Measurements from ENCODE around the gene C22orf23. TPM values are rescaled to one million over a fixed set of nuclear protein-coding genes. Genes with fewer than 3 reads are reported as not detected.

The C22orf23 gene
- total RNA-seq, 1 donor from 2014 or later: 1.2 TPM

DNA sequence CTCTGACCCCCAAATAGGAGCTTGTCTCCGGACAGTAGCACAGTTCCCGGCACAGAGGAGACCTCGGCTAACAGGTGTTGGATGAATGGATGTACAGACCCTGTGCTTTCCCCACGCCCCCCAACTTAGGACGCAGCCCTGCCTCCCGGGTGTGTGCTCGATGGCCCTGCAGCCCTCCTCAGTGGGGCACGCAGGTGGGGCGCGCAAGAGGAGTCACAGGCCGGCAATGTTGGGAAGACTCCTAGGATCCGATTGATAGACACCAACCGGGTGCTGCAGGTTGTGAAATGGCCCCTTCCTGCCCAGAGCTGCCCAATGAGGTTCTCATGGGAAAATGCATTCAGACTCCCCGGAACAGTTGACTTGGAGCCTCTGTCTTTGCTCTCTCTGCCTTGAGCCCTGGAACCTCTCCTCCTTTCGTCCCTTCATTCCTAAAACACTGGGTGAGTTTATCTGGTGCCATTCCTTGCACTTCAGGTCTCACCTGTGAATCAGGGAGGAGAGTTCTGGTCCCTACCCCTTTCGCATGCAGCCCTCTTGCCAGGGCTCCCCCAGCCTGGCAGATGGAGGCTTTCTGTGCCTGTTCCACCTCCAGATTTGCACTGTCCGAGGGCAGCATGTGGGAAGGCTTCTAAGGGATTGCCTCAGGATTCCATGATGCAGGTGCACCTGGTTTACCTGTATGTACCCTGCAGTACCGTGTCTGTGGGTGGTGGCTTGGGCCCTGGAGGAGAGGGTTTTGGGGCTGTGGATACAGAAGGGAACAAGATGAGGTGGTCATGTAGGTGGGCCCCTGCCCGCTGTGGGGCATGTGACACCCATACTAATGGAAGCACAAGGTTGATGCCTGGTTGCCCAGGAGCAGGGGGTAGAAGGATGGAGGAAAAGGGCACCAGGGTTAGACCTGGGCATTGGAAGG lies 46.1 kb downstream of the C22orf23 start:
- DNase-seq (ENCODE audit: low spot score in 2 of 2) (peak in 1 of 2 donors; percentile 41), FAIRE-seq (no peak)

DNA sequence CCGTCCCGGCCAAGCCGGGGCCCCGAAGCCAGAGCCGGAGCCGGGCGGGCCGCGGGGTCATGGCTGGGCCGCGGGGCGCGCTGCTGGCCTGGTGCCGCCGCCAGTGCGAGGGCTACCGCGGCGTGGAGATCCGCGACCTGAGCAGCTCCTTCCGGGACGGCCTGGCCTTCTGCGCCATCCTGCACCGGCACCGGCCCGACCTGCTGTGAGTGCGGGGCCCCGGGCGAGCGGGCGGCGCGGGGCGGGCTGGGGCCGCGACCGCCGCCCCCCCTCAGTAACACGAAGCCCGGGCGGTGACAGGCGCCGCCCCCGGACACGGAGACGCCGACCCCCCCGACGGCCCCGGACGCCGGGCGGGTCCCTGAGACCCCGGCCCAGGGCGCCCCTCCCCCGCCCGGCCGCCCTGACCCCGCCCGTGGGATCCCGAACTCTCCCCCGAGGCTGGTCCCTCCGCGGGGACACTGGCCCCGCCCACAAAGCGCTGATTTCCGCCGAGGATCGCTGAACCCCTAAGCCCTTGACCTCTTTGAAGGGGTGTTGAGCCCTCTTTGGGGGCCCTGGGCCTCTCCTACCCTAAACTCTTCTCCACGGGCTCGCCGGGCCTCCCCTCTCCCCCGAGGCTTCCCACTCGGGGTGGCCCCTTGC lies 46.9 kb downstream of the C22orf23 start:
- FAIRE-seq (no peak), DNase-seq (ENCODE audit: low spot score in 2 of 2) (no peak)

DNA sequence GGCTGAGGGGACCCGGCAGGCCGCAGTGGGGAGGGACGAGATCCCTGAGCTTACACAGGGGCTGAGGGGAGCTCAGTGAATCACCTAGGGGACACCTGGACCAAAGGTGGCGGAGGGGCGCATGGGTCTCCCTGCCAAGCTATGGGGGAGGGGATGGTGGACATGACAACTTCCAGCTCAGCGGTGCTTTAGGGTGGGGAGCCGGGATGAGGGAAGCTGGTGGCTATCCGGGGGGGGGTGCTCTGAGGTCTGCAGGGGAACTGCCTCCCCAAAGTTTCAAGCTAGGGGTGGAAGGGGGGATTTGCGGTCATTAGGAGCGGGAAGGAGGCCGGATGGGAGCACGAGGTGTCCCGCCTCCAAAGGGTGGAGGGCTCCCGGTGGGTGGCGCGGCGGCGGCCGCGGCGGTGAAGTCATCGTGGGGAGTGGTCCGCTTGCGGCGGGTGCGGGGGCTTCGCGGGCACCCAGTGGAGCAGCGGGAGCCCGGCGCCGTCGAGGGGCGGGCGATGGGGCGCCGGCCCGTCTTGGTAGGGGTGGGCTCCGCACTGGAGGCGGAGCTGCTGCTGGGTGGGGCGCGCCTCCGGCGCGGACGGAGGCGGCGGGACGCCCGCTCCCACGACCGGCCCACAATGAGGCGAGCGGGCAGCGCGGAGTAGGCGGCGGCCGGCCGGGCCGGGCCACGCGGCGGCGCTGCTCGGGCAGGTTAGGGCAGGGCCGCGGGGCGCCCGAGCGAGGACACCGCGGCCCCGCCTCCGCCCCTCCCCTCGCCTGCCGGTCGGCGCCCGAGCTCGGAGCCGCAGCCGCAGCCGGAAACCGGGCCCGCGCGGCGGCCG lies 47.7 kb downstream of the C22orf23 start, which contains the start of gene MICALL1:
Gene MICALL1 (plus strand): TSS at position 764 of the 830 bp plus-strand sequence. CDS start 126 bp downstream, outside the sequence.
- no peak for FAIRE-seq

DNA sequence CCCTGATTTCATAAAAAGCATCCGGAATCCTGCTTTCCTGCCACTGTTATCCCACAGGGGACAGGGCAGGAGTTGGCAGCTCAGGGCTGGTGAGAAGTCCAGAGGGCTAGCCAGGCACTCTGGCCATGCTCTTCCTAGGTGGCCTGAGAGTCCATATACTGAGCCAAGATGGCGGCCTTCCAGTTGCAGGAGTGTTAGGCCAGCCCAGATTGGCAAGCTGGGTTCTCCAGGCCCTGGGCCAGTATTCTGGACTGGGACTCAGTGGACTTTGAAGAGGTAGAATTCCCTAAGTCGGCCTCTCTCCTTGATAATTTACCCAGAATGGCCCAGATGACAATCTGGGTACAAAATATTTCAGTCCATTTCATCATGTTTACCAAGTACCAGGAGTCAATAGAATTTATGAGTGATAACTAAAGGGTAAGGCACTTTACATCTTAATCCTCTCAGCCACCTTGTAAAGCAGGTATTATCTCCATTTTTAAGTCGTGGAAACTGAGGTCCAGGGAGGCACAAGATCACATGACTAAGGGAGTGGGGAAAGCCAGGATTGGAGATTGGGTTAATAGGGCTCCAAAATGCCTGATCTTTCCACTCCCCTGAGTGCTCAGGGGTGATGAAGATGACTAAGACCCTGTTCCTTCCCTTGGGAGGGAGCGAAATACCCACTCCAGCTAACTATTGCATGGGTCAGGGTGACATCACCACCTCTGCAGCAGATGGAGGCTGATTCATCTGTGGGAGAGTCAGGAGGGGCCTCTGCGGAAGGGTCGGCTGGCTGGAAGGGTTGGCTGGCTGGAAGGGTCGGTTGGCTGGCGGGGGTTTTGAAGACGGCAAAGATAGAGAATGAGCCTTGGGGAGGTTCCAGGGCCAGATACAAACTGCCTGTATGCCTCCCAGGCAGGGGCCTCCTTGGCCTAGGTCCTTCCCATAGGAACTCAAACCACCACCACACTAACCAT lies 48.5 kb downstream of the C22orf23 start:
- FAIRE-seq (no peak), DNase-seq (ENCODE audit: low spot score in 2 of 2) (peak; percentile 40 to 72)

More for the DNA sequence above, 47.7 kb downstream of the C22orf23 start, which contains the start of gene MICALL1:
- DNase-seq (ENCODE audit: low spot score in 2 of 2): peak; percentile 88 to 89

DNA sequence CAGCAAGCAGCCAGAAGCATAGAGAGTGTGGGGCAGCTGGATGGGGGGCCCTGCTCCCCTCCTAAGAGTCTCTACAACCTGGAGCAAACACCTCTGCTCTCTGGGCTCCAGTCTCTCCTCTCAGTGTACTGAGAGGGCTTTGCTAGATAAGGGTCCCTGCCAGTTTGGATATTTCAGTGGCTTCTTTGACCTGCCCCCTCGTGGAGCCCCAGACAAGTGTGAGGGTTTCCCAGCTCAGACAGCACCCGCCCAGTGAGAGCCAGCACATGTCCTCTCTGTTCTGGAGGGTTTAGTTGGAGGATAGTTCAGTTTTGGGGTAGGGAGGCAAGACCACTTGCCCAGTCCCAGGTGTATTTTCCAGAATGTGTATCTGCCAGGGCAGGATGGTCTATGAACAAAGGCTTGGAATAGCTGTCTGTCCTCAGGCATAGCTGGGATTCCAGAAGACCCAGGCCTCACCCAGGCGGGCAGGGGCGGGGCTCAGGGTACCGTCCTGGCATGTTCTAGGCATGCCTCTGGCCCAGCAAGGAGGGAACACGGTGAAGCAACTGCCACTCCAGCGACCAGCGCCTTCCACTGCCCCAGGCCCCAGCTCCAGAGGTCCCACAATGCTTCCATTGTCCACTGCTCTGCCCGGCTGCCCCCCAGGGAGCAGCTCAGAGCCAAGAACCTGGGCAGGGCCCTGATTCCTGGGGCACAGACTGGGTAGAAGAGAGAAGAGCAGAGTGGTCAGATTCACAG lies 54.8 kb downstream of the C22orf23 start:
- FAIRE-seq (no peak), DNase-seq (ENCODE audit: low spot score in 2 of 2) (no peak)

DNA sequence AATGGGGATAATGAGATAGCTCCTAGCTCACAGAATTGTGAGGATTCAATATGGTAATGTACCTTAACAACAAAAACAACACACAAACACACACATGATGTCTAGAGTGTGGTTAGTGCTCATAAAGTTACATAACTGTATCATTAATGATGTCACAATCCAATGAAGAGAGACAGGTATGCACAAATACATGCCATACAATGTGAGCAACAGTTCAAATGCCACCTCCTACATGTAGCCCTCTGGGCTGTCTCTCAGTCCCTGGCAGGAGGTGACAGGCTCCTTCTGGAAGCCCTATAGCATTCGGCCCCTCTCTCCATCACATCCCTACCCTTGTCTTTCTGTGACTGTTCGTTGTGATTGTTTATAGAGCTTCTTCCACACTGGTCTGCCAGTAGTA lies 55.6 kb downstream of the C22orf23 start:
- DNase-seq (ENCODE audit: low spot score in 2 of 2): no peak
- no peak for FAIRE-seq

DNA sequence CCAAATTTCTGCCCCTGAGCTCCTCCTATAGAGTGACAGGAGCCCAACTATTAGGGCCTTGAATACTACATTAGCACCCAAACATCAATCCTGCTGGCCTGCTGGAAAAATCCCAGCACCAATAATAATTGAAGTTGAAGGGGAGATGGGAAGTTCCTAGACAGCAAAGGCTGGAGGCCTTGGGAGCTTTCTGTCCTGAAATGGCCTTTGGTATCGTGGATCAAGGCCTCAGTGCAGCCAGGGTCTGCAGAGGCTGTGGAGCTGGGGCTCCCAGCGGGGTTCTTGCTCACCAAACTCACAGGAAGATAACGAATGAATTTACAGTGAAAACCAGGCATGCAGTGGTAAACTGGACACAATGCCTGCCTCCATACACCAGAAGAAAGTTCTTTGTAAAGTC lies 56.5 kb downstream of the C22orf23 start:
- FAIRE-seq (no peak), DNase-seq (ENCODE audit: low spot score in 2 of 2) (no peak)

DNA sequence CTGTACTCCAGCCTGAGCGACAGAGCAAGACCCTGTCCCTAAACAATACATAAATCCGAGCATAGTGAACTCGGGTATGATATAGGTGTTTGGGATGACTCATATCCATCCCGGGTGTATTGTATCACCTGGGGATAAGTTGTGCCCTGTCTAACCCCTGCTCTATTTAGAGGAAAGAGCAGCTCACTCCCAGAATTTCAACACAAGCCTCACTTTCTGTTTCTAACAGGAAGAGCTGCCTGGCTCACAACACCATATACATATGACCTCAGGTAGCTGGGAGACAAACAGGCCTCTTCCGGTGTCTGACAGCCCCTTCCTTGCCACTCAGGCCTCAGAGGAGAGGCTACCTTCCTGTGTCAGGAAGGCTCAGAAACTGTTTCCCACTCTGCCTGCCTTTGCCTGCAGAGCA lies 57.2 kb downstream of the C22orf23 start:
- FAIRE-seq (no peak), DNase-seq (ENCODE audit: low spot score in 2 of 2) (no peak)

DNA sequence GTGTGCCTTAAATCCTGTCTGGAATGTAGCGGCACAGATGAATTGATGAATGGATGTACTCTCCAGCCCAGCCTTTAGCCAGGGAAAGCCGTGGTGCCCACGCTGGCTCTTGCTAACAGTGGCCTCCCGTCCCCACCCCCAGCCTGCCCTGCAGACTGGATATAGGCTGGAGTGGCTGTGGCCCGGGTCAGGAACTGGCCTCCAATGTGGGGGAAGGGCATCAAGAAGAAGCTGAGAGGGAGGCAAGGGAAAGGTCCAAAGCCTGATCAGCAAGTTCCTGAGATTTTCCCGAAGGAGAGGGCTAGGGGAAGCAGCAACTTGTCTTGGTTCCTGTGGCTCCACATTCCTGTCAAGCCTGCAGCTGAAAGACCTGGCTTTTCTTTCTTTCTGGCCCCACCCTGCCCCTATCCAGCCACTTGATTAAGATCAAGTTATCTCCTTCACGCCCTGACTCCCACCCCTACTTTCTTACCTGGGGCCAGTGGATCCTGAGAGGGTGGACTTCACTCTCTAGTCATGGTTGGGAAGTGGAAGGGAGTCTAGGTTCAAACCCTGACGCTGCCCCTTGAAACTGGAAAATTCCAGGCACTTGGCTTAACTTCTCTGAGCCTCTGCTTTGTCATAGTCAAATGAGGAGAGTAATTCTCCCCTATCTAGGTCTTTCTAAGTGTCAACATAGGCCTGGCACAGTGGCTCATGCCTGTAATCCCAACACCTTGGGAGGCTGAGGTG lies 58.3 kb downstream of the C22orf23 start:
- FAIRE-seq (no peak), DNase-seq (ENCODE audit: low spot score in 2 of 2) (no peak)

DNA sequence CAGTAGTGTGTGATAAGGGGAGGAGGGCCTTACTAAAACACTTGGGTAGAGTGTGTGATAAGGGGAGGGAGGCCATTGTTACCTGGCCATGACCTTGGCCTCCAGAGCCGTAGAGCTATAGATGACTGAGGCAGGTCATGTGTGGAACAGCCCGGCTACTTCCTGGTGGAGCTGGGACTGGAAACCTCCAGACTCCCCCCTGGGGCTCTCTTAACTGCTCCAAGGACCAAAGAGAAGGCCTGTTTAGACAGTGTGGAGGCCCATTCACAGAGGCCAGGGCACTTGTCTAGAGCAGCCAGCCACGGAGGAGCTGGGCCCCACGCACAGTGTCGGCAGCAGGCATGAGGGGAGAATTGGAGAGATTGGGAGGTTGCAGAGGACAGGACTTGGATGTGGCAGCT lies 59.8 kb downstream of the C22orf23 start:
- no peak for FAIRE-seq
- DNase-seq (ENCODE audit: low spot score in 2 of 2): no peak

Other genes starting within 250 kb of the C22orf23 start
- gene GCAT, start 145.7 kb downstream of the C22orf23 start, total RNA-seq: 8.6 TPM
- gene GALR3, start 130.2 kb downstream of the C22orf23 start, total RNA-seq: not detected
- 13.0 TPM for gene ANKRD54, start 109.3 kb downstream of the C22orf23 start, total RNA-seq
- 695 TPM for gene EIF3L, start 104.2 kb downstream of the C22orf23 start, total RNA-seq
- 25.7 TPM for gene MICALL1, start 47.3 kb downstream of the C22orf23 start, total RNA-seq
- gene POLR2F, start 98 bp upstream of the C22orf23 start, total RNA-seq: 26.9 TPM
- 1.6 TPM for gene SOX10, start 31.0 kb upstream of the C22orf23 start, total RNA-seq
- 24.9 TPM for gene PICK1, start 103.8 kb upstream of the C22orf23 start, total RNA-seq
- gene SLC16A8, start 130.6 kb upstream of the C22orf23 start, total RNA-seq: 3.7 TPM
- gene BAIAP2L2, start 157.1 kb upstream of the C22orf23 start, total RNA-seq: under 0.01 TPM
- gene PLA2G6, start 228.2 kb upstream of the C22orf23 start, total RNA-seq: 19.6 TPM
- gene MAFF, start 248.4 kb upstream of the C22orf23 start, total RNA-seq: 1.6 TPM

Measured in frontal cortex (tissue), 4 donors.